SIG-M5 treated with dmso at 0.1 percent for 504 hours (cell line): Measurements from ENCODE around the gene DIPK2B.

Experiments used
- DNase-seq: peaks from one replicate; lab custom pipeline; 2025; ENCODE audit not compliant: unreplicated experiment; lab: John Stamatoyannopoulos, UW

Gene DIPK2B

DNA sequence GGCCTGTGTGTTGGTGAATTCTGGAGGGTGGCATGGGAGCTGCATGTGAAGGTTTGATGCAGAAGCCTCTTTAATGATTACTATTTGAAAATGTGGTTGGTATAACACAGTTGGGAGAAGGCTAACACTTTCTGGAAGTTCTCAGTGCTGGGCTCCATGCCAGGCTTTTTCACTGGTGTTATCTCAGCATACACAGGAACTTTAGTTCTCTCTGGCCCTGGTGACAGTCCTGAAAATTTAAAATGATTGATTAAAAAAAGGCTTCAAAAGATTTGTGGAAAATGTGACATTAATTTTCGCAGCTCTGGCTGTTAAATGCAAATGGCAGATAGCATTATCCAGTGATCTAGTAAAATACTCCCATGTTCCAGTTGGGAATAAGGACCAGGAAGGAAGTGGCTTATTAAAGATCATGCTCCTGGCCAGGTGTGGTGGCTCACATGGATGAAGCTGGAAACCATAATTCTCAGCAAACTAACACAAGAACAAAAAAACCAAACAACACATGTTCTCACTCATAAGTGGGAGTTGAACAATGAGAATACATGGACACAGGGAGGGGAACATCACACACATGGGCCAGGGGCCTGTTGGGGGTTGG, 36.6 kb downstream of the DIPK2B start:
- no peak for DNase-seq

GRCh38 chrX:45157647-45158046, 43.0 kb downstream of the DIPK2B start:
- DNase-seq: no peak

DNA sequence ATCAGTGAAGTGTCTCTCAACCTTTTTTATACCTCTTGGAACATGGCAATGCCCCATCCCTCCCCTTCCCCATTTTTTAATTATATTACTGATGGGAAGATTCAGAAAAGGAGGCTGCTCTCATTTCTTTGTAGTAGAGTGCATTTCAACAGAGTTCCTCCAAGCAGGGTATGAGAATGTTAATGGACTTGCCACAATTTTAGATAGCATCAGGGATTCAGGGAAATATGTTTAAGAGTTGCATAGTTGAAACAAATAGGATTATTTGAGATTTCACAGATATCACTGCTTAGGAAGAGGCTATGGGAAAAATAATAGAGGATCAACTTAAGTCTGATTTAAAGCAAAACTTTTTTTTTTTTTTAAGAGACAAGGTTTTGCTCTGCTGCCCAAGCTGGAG, 46.2 kb downstream of the DIPK2B start:
- DNase-seq: no peak

DNA sequence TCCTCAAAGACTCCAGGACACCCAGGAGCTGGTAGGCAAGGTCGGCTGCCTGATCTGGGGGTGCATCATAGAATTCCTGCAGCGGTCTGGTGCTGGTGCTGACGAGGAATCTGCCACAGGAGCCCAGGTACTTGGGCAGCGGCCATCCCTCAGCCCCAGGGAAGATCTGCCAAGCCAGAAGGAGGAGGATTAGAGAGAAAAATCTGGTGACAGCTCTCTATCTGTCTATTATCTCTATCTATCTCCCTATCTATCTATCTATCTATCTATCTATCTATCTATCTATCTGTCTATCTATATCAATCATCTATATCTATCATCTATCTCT, 46.7 kb downstream of the DIPK2B start:
- no peak for DNase-seq
